Esophagus muscularis mucosa (tissue), 4 donors: Measurements from ENCODE around the gene NDUFA3. TPM values are rescaled to one million over a fixed set of nuclear protein-coding genes. Genes with fewer than 3 reads are reported as not detected.

Experiments used
- DNase-seq: peaks from one replicate; pipeline ENCODE4 v3.0.0-alpha.2; 2017; ENCODE audit errors: extremely low spot score
- H3K27ac ChIP-seq, 4 donors: fragments of 200-600 bp; sonication (generic); replicated peaks in 1 of 4; 1 replicate in 3 of 4; 2 replicates in 1 of 4; pipeline ENCODE4 v1.5.1; 2016 to 2019; ENCODE audit warnings: mild to moderate bottlenecking in 1 of 4
- H3K27me3 ChIP-seq, 4 donors: fragments of 200-600 bp; sonication (generic); one replicate each; pipeline versions ENCODE4 v1.5.1 to v1.6.0; 2016 to 2019
- H3K36me3 ChIP-seq, 4 donors: fragments of 200-600 bp; sonication (generic); one replicate each; pipeline ENCODE4 v1.5.1; 2016 to 2019
- H3K4me1 ChIP-seq, 4 donors: fragments of 200-600 bp; sonication (generic); one replicate each; pipeline ENCODE4 v1.5.1; 2016 to 2019
- H3K4me3 ChIP-seq, 4 donors: fragments of 200-600 bp; sonication (generic); 1 replicate in 2 of 4; 2 replicates in 2 of 4; pipeline ENCODE4 v1.5.1; 2016 to 2019; ENCODE audit warnings: mild to moderate bottlenecking in 4 of 4, moderate library complexity in 1 of 4
- H3K9me3 ChIP-seq, 4 donors: fragments of 200-600 bp; sonication (generic); 1 replicate in 3 of 4; 2 replicates in 1 of 4; pipeline ENCODE4 v1.5.1; 2016 to 2019
- EP300 ChIP-seq: sonication (generic); formaldehyde crosslinking; IDR thresholded peaks from one replicate; pipeline ENCODE4 v1.6.1; 2017; ENCODE audit warnings: antibody characterized with exemption
- POLR2A ChIP-seq: fragments of 450-650 bp; IDR thresholded peaks from one replicate; pipeline ENCODE4 v1.6.1; 2017; ENCODE audit warnings: antibody characterized with exemption, moderate library complexity, mild to moderate bottlenecking, low read depth
- POLR2AphosphoS5 ChIP-seq, 2 donors: sonication (generic); formaldehyde crosslinking; IDR thresholded peaks; one replicate each; pipeline ENCODE4 v1.6.1; 2017; ENCODE audit warnings: antibody characterized with exemption in 2 of 2
- WGBS: methylation state at CpG from one replicate; pipeline ENCODE4 v1.1.5; 2018; 5-methylcytosine and 5-hydroxymethylcytosine counted together
- intact Hi-C: fragments of 100-400 bp; cut with DNase I; formaldehyde crosslinking; loops from one replicate; pipeline ENCODE4 v1.15.1; 2023
- total RNA-seq, 4 donors: library from RNA; depleted of rRNA; stranded (reverse); fragments of >200 nt; gene quantifications; one replicate each; pipeline versions ENCODE4 v1.1.0 to v1.2.1, GENCODE V29; 2016
- TF ChIP-seq, protein P1 (sequence below), 3 experiments: fragments of 200-600 bp in 2 of 3; fragments of 450-650 bp in 1 of 3; sonication (generic) in 2 of 3; IDR thresholded peaks; one replicate each; pipeline ENCODE4 v1.5.1; 2017 to 2019; ENCODE audit warnings: antibody characterized with exemption in 3 of 3, mild to moderate bottlenecking in 2 of 3, moderate library complexity in 1 of 3

NDUFA3 gene
- total RNA-seq, 4 donors from 2014 or later = 9.1 to 50.9 (median 26.4) TPM

DNA sequence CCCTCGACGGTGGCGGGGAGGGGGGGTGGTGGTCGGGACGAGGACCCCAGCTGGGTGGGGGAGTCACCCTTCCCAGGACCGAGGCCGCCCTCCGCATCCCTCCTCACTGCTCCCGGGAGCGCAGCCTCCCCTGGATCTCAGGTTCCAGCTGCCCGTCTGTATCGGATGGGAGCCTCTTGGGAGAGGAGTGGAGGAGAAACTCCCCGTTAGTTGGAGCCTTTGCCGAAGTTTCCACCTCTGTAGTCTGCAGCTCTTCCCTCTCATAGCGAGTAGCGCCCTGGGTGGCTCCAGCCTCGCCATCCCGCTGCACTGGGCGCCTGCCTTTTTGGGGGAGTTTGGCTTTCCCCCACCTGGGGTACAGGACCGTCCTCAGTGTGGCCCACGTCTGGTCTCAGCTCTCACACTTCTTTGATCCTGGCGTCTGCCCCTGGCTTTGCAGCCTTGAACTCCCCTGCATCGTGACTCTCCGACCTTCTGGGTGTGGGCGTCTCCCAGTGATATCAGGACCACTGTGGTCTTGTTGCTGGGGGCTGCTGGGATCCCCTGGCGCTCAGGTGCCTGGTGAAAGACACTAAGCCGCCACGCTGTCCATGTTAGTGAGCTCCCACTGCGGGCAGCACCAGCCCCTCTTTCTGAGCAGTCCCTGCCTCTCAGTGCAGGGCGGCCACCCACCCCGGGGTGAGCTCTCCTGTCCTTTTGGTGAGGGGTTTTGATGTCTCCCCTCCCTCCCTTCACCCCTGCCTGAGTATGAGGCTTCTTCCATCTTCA is 36.0 kb downstream of the NDUFA3 start:
- no peaks in the 10 kb centered on the region for H3K27me3 ChIP-seq
- H3K36me3 ChIP-seq = peaks cover 14 to 40% (median 31%) of the 10 kb centered on the region in 4 donors
- intact Hi-C loops = no loop called here
- peak overlapping the region; percentile 94 to 98 (median 97) for H3K27ac ChIP-seq
- peaks cover 28 to 56% (median 48%) of the 10 kb centered on the region in 4 donors for H3K4me1 ChIP-seq
- TF ChIP-seq POLR2A (no peak), EP300 (no peak), POLR2AphosphoS5 (IDR thresholded peaks at IDR 0.05) (no peak)
- TF ChIP-seq, protein P1, sequence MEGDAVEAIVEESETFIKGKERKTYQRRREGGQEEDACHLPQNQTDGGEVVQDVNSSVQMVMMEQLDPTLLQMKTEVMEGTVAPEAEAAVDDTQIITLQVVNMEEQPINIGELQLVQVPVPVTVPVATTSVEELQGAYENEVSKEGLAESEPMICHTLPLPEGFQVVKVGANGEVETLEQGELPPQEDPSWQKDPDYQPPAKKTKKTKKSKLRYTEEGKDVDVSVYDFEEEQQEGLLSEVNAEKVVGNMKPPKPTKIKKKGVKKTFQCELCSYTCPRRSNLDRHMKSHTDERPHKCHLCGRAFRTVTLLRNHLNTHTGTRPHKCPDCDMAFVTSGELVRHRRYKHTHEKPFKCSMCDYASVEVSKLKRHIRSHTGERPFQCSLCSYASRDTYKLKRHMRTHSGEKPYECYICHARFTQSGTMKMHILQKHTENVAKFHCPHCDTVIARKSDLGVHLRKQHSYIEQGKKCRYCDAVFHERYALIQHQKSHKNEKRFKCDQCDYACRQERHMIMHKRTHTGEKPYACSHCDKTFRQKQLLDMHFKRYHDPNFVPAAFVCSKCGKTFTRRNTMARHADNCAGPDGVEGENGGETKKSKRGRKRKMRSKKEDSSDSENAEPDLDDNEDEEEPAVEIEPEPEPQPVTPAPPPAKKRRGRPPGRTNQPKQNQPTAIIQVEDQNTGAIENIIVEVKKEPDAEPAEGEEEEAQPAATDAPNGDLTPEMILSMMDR (IDR thresholded peaks at IDR 0.05) = no peak
- 22% methylated on average over 9 of the region's 31 CpGs for WGBS
- peak overlapping the region; percentile 93 to 100 (median 98) for H3K4me3 ChIP-seq
- DNase-seq = no peak
- H3K9me3 ChIP-seq = no peaks in the 10 kb centered on the region

DNA sequence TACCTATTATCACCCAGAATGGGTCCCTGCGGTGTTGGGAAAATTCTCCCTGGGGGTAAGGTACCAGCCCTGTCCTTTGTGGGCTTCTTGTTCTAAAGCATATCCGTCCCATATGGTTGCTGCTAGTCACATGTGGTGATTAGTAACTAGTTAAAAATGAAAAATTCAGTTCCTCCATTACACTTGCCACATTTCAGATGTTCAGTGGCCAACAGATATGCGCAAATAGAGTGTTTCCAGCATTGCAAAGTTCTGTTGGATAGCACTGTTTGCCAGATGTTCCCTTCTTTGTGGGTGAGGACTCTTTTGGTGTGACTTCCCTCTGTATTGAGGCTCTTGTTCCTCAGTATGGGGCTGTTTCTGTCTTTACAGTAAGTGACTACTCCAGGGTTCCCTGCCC is 38.7 kb downstream of the NDUFA3 start:
- Histone ChIP-seq H3K4me1 (peaks cover 21 to 54% (median 43%) of the 10 kb centered on the region in 4 donors), H3K27ac (no peak overlapping the region), H3K36me3 (peaks cover 40 to 67% (median 58%) of the 10 kb centered on the region in 4 donors), H3K4me3 (no peak overlapping the region), H3K27me3 (no peaks in the 10 kb centered on the region), H3K9me3 (no peaks in the 10 kb centered on the region)
- intact Hi-C loops = no loop called here
- 93% methylated on average over 3 of the region's 3 CpGs for WGBS
- TF ChIP-seq EP300 (no peak), POLR2AphosphoS5 (IDR thresholded peaks at IDR 0.05) (no peak), POLR2A (no peak)
- TF ChIP-seq, protein P1 (IDR thresholded peaks at IDR 0.05) = no peak
- no peak for DNase-seq

DNA sequence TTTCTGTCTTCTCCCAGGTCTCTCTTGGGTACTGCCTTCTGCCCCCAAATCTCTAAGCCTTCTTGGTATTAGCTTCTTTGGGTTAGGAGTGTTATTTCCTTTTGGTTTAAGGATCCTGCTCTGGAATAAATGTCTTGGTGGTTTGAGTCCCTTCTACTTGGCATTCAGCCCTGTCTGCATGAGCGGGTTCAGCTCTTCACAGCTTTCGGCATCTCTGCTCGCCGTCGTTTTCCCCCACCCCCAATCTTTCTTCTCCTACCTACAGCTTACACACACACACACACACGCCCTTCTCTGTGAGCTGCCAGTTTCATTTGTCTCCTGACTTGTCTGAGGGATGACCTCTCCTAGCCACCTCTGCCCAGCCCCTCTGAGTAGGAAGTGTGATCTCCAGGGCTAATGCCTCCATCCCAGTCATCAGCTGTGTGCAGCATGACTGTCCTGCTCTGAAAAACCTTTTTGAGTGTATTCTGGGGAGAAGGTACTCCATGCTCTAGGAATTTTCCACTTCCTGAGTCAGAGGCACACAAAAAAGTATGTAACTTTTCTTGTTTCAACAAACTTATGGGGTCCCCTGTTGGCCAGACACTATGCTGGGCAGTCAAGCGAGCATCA is 39.6 kb downstream of the NDUFA3 start:
- 83% methylated on average over 7 of the region's 7 CpGs for WGBS
- Histone ChIP-seq H3K27ac (no peak overlapping the region), H3K4me3 (no peak overlapping the region), H3K9me3 (no peaks in the 10 kb centered on the region), H3K36me3 (peaks cover 50 to 76% (median 67%) of the 10 kb centered on the region in 4 donors), H3K4me1 (peaks cover 23 to 58% (median 47%) of the 10 kb centered on the region in 4 donors), H3K27me3 (no peaks in the 10 kb centered on the region)
- DNase-seq = no peak
- no peak for TF ChIP-seq POLR2AphosphoS5 (IDR thresholded peaks at IDR 0.05)
- intact Hi-C loops = no loop called here

DNA sequence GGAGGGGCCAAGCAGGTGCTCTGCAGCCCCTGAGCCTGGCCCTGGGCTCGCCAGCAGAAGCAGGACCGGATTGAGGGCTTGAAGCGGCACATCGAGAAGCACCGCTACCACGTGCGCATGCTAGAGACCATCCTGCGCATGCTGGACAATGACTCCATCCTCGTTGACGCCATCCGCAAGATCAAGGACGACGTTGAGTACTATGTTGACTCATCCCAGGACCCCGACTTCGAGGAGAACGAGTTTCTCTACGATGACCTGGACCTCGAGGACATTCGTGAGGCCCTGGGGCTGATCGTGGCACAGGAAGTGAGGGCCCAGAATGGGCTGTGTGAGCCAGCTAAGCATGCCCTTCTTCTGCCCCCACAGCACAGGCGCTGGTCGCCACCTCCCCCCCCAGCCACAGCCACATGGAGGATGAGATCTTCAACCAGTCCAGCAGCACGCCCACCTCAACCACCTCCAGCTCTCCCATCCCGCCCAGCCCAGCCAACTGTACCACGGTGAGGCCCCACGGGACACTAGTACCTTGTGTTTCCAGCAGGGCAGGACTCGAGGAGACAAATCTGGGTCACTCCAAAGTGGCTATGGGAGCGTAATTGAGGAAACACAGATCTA is 43.0 kb downstream of the NDUFA3 start:
- Histone ChIP-seq H3K9me3 (no peaks in the 10 kb centered on the region), H3K4me3 (no peak overlapping the region), H3K4me1 (peaks cover 11 to 44% (median 33%) of the 10 kb centered on the region in 4 donors), H3K27me3 (no peaks in the 10 kb centered on the region), H3K27ac (no peak overlapping the region), H3K36me3 (peaks cover 83 to 96% (median 95%) of the 10 kb centered on the region in 4 donors)
- TF ChIP-seq POLR2A (no peak), EP300 (no peak)
- TF ChIP-seq, protein P1 (IDR thresholded peaks at IDR 0.05) = no peak
- WGBS = 90% methylated on average over 9 of the region's 28 CpGs
- intact Hi-C loops = no loop called here
- no peak for DNase-seq

DNA sequence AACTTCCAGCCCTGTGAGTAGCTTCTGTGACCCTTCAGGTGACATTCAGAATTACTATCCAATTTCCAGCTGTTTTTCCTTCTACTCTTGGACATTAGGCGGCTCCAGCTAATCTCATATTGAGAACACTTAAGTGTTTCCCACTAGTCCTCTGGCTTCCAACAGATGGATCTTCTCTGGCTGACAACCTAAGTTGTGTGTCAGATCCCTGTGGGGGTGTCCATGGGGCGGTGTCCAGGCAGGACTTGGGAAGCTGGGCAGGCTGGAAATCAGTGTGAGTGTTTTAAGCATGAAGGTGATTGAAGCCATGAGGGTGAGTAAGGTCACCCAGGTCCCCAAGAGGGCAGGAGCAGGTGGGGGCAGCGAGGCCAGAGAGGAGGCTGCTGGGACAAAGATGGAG is 45.0 kb downstream of the NDUFA3 start:
- 58% methylated on average over 3 of the region's 3 CpGs for WGBS
- Histone ChIP-seq H3K4me1 (peaks cover 11 to 29% (median 22%) of the 10 kb centered on the region in 4 donors), H3K9me3 (no peaks in the 10 kb centered on the region), H3K27me3 (no peaks in the 10 kb centered on the region), H3K36me3 (peaks cover 93 to 100% (median 100%) of the 10 kb centered on the region in 4 donors), H3K27ac (peak overlapping the region; percentile 1 to 47 (median 14)), H3K4me3 (no peak overlapping the region)
- DNase-seq = no peak
- intact Hi-C loops = no loop called here
- TF ChIP-seq POLR2A (no peak), POLR2AphosphoS5 (IDR thresholded peaks at IDR 0.05) (peak in 1 of 2 donors; percentile 64), EP300 (no peak)
